ENCODE results near the gene BTG1.

GRCh38 chr12:92102606-92103005 lies 43.0 kb downstream of the BTG1 start:
- TF ChIP-seq EZH2phosphoT487 (IDR thresholded peaks at IDR 0.05; ENCODE audit: low read length) (no peak), CTCF (IDR thresholded peaks at IDR 0.05; ENCODE audit: low read length) (no peak)
